H1 (cell line): ENCODE results near the gene INO80C. TPM values are rescaled to one million over a fixed set of nuclear protein-coding genes. Genes with fewer than 3 reads are reported as not detected.
A peak's percentile ranks its signal among the peaks of the same experiment; 100 is the strongest.

Experiments used
- CTCF ChIA-PET: fragments of 300-600 bp; sonication (Branson Sonifier 250); formaldehyde crosslinking; loops from one replicate; lab custom pipeline; 2021; ENCODE audit not compliant: partially characterized antibody; lab: Charles Lee
- POLR2A ChIA-PET: fragments of 300-600 bp; sonication (Branson Sonifier 250); formaldehyde crosslinking; loops from one replicate; lab custom pipeline; 2021; ENCODE audit warnings: inconsistent platforms; ENCODE audit not compliant: partially characterized antibody; lab: Charles Lee
- DNase-seq, 2 experiments: peaks; one replicate each; pipeline versions ENCODE4 v3.0.0 to v3.0.0-alpha.2; 2010 to 2022; ENCODE audit warnings: low spot score in 2 of 2, low read depth in 1 of 2, mixed read lengths in 1 of 2
- FAIRE-seq: peaks from 2 replicates; lab custom pipeline; 2011; peaks lifted over from hg19 to GRCh38; lab: Jason Lieb, UNC
- H2AFZ ChIP-seq: 2 replicates; pipeline ENCODE4 v1.8.1; 2012; ENCODE audit warnings: low read length, inconsistent platforms
- H2AK5ac ChIP-seq: 2 replicates; pipeline ENCODE4 v1.6.1; 2013; ENCODE audit warnings: low read depth, low read length
- H2BK120ac ChIP-seq: replicated peaks from 2 replicates; pipeline ENCODE3; 2013; ENCODE audit warnings: low read depth, low read length, inconsistent platforms
- H2BK12ac ChIP-seq: 2 replicates; pipeline ENCODE4 v1.6.1; 2013; ENCODE audit warnings: low read depth, low read length
- H2BK15ac ChIP-seq: 2 replicates; pipeline ENCODE4 v1.6.1; 2013; ENCODE audit warnings: low read length
- H2BK20ac ChIP-seq: 2 replicates; pipeline ENCODE4 v1.6.1; 2013; ENCODE audit warnings: low read length
- H2BK5ac ChIP-seq: 2 replicates; pipeline ENCODE4 v1.6.1; 2013; ENCODE audit warnings: low read depth, low read length
- H3K14ac ChIP-seq: 2 replicates; pipeline ENCODE4 v1.6.1; 2013; ENCODE audit warnings: inconsistent platforms; ENCODE audit not compliant: insufficient read length
- H3K18ac ChIP-seq: 2 replicates; pipeline ENCODE4 v1.6.1; 2013; ENCODE audit warnings: low read length; ENCODE audit errors: extremely low read depth
- H3K23ac ChIP-seq: 2 replicates; pipeline ENCODE4 v1.6.1; 2013; ENCODE audit warnings: inconsistent platforms; ENCODE audit not compliant: insufficient read length
- H3K23me2 ChIP-seq: 2 replicates; pipeline ENCODE4 v1.6.1; 2013; ENCODE audit warnings: low read depth, low read length
- H3K27ac ChIP-seq: 2 replicates; pipeline ENCODE4 v1.6.1; 2011; ENCODE audit warnings: low read depth, low read length, inconsistent platforms
- H3K27me3 ChIP-seq, 4 experiments: replicated peaks in 1 of 4; 1 replicate in 1 of 4; 2 replicates in 3 of 4; pipeline versions ENCODE4 v1.6.1 to v1.8.1; 2011 to 2013; ENCODE audit warnings: low read length in 3 of 4, mild to moderate bottlenecking in 3 of 4, inconsistent platforms in 2 of 4, mixed read lengths in 2 of 4, moderate library complexity in 1 of 4; ENCODE audit not compliant: control insufficient read depth in 3 of 4, insufficient read depth in 3 of 4; ENCODE audit errors: extremely low read depth in 1 of 4
- H3K36me3 ChIP-seq, 4 experiments: 2 replicates each; pipeline versions ENCODE4 v1.6.1 to v1.8.1; 2011 to 2013; ENCODE audit warnings: mild to moderate bottlenecking in 4 of 4, low read length in 3 of 4, moderate library complexity in 2 of 4, control low read depth in 1 of 4, inconsistent platforms in 1 of 4; ENCODE audit not compliant: insufficient read depth in 4 of 4, control insufficient read depth in 2 of 4
- H3K4ac ChIP-seq: replicated peaks from 2 replicates; pipeline ENCODE3; 2013; ENCODE audit warnings: low read length, low read depth, mixed read lengths, inconsistent platforms; ENCODE audit not compliant: insufficient read length
- H3K4me1 ChIP-seq, 4 experiments: replicated peaks in 1 of 4; 1 replicate in 1 of 4; 2 replicates in 3 of 4; pipeline versions ENCODE4 v1.6.1 to v1.8.1; 2011 to 2013; ENCODE audit warnings: low read length in 3 of 4, inconsistent platforms in 2 of 4, mixed read lengths in 1 of 4; ENCODE audit not compliant: insufficient read depth in 4 of 4, control insufficient read depth in 3 of 4
- H3K4me2 ChIP-seq, 2 experiments: 2 replicates each; pipeline versions ENCODE4 v1.6.1 to v1.8.1; 2011 to 2013; ENCODE audit warnings: low read depth in 2 of 2, low read length in 2 of 2, control low read depth in 1 of 2, inconsistent platforms in 1 of 2, mild to moderate bottlenecking in 1 of 2; ENCODE audit not compliant: insufficient read depth in 1 of 2
- H3K4me3 ChIP-seq, 4 experiments: fragments of 200-600, 300-600 bp in 1 of 4; sonication (generic), shearing (Covaris generic), sonication (Bioruptor Twin) in 1 of 4; 2 replicates each; pipeline versions ENCODE4 v1.5.1 to v1.8.1; 2011 to 2016; ENCODE audit warnings: low read length in 4 of 4, low read depth in 3 of 4, control low read depth in 2 of 4, inconsistent platforms in 2 of 4, mild to moderate bottlenecking in 2 of 4, mixed read lengths in 1 of 4, moderate library complexity in 1 of 4; ENCODE audit not compliant: insufficient read depth in 2 of 4; ENCODE audit errors: extremely low read depth in 1 of 4
- H3K56ac ChIP-seq: replicated peaks from 2 replicates; pipeline ENCODE3; 2013; ENCODE audit warnings: low read depth, mild to moderate bottlenecking, mixed read lengths, low read length, inconsistent platforms; ENCODE audit not compliant: insufficient read length
- H3K79me1 ChIP-seq: 2 replicates; pipeline ENCODE4 v1.6.1; 2013; ENCODE audit warnings: low read depth, low read length, control low read depth
- H3K79me2 ChIP-seq, 2 experiments: 2 replicates each; pipeline versions ENCODE4 v1.6.1 to v1.8.1; 2012 to 2013; ENCODE audit warnings: low read length in 2 of 2, mild to moderate bottlenecking in 2 of 2, inconsistent platforms in 1 of 2; ENCODE audit not compliant: insufficient read depth in 2 of 2, control insufficient read depth in 1 of 2
- H3K9ac ChIP-seq, 4 experiments: replicated peaks in 1 of 4; 1 replicate in 1 of 4; 2 replicates in 3 of 4; pipeline versions ENCODE4 v1.6.1 to v1.8.1; 2011 to 2013; ENCODE audit warnings: low read depth in 3 of 4, low read length in 3 of 4, control low read depth in 2 of 4, mild to moderate bottlenecking in 2 of 4, moderate library complexity in 2 of 4, inconsistent platforms in 1 of 4; ENCODE audit errors: extremely low read depth in 1 of 4
- H3K9me3 ChIP-seq, 2 experiments: 2 replicates each; pipeline versions ENCODE4 v1.6.1 to v1.8.1; 2012 to 2013; ENCODE audit warnings: mild to moderate bottlenecking in 2 of 2, moderate library complexity in 2 of 2, control low read depth in 1 of 2, inconsistent platforms in 1 of 2, low read depth in 1 of 2, low read length in 1 of 2, mixed read lengths in 1 of 2; ENCODE audit not compliant: insufficient read depth in 2 of 2
- H4K20me1 ChIP-seq, 2 experiments: replicated peaks in 1 of 2; 2 replicates each; pipeline versions ENCODE3 to v1.8.1; 2011 to 2013; ENCODE audit warnings: inconsistent platforms in 2 of 2, low read length in 2 of 2, mild to moderate bottlenecking in 1 of 2; ENCODE audit not compliant: insufficient read depth in 2 of 2, control insufficient read depth in 1 of 2
- H4K5ac ChIP-seq: 2 replicates; pipeline ENCODE4 v1.6.1; 2013; ENCODE audit warnings: low read length, low read depth, mixed read lengths, inconsistent platforms; ENCODE audit not compliant: insufficient read length
- H4K8ac ChIP-seq: 2 replicates; pipeline ENCODE4 v1.8.0; 2013; ENCODE audit warnings: mild to moderate bottlenecking, moderate library complexity, low read length, inconsistent platforms; ENCODE audit not compliant: insufficient read depth; ENCODE audit errors: extremely low read depth
- H4K91ac ChIP-seq: replicated peaks from 2 replicates; pipeline ENCODE3; 2013; ENCODE audit warnings: low read length, mixed read lengths, inconsistent platforms; ENCODE audit not compliant: insufficient read length
- SIX5 ChIP-seq: IDR thresholded peaks from 2 replicates; pipeline ENCODE4 v1.6.1; 2011; ENCODE audit warnings: mild to moderate bottlenecking, low read depth, low read length
- WGBS, 2 experiments: shearing (Covaris generic) in 1 of 2; methylation state at CpG; one replicate each; pipeline versions ENCODE4 v1.1.6 to v1.1.7; 2013 to 2015; ENCODE audit warnings: low lambda C conversion rate in 2 of 2, mixed read lengths in 2 of 2, inconsistent platforms in 1 of 2, low coverage in 1 of 2, missing lambda C conversion rate in 1 of 2; ENCODE audit not compliant: insufficient replicate concordance in 2 of 2, insufficient coverage in 1 of 2, insufficient read length in 1 of 2; ENCODE audit errors: extremely low coverage in 1 of 2, missing lambda C conversion rate in 1 of 2; 5-methylcytosine and 5-hydroxymethylcytosine counted together
- polyA plus RNA-seq, 7 experiments: library from polyadenylated mRNA; depleted of rRNA in 3 of 7; stranded (reverse) in 5 of 7; unstranded in 2 of 7; fragments of >200 nt in 5 of 7; fragments of 200-250 nt in 2 of 7; gene quantifications; 1 replicate in 5 of 7; 2 replicates in 1 of 7; 4 replicates in 1 of 7; pipeline versions ENCODE4 v1.2.1 to v1.2.3, GENCODE V29; 2011 to 2013; ENCODE audit warnings: missing spikeins in 2 of 7, mixed read lengths in 2 of 7
- total RNA-seq: library from RNA; stranded (reverse); fragmentation: NEBNext Ultra II Directional; extraction: Animal tissue kit (Norgen Biotek cat#: 25700); gene quantifications from 2 replicates; pipeline ENCODE4 v1.2.1, GENCODE V29; 2021

INO80C gene
- total and polyA plus RNA-seq, 2 of the 8 experiments (the other 6 are each of a cell fraction or from before 2014, with no cell fraction given) = 30.1 to 48.9 TPM

- Histone ChIP-seq H3K27ac (no peak overlapping the region), H3K9me3 (peaks cover 0 to 3% of the 10 kb centered on the region in 2 experiments; a peak in 1 of 4 replicates), H2BK120ac (no peak overlapping the region), H2BK5ac (no peak overlapping the region), H3K4me2 (no peak overlapping the region), H4K5ac (no peak overlapping the region), H3K4me1 (peaks cover 0 to 16% (median 5%) of the 10 kb centered on the region in 4 experiments; a peak in 4 of 7 replicates), H3K23ac (no peak overlapping the region), H2AK5ac (no peak overlapping the region), H3K18ac (no peak overlapping the region), H2BK15ac (no peak overlapping the region), H3K79me2 (no peaks in the 10 kb centered on the region), H3K36me3 (no peaks in the 10 kb centered on the region), H2BK12ac (no peak overlapping the region), H3K4me3 (no peak overlapping the region), H4K8ac (no peak overlapping the region), H3K23me2 (no peaks in the 10 kb centered on the region), H3K14ac (no peak overlapping the region), H4K91ac (no peak overlapping the region), H2BK20ac (no peak overlapping the region), H3K79me1 (no peaks in the 10 kb centered on the region), H3K4ac (no peak overlapping the region), H3K56ac (no peak overlapping the region), H3K9ac (no peak overlapping the region), H2AFZ (peak overlapping the region; percentile 57; the same call in 1 of the 2 replicates), H3K27me3 (no peaks in the 10 kb centered on the region), H4K20me1 (no peaks in the 10 kb centered on the region)
- DNase-seq = no peak
- WGBS, 2 experiments = 76% methylated on average over 4 of the region's 4 CpGs; no CpG with 5 or more reads in 1 of the 2 experiments
- TF ChIP-seq SIX5 = no peak
- no peak for FAIRE-seq
- POLR2A ChIA-PET = no interaction called here
- CTCF ChIA-PET = interaction anchor here (1.6 kb wide), 1 partner anchor 7 kb away, joined by 4 read pairs; no protein-coding TSS in a partner anchor
Observed at GRCh38 chr18:35528749-35529274, 31.1 kb upstream of the INO80C start.
